HG03439 (cell line): ENCODE results near the gene ZBTB20.

Experiments used
- ATAC-seq: cut with Tn5 transposase; IDR thresholded peaks from one replicate; pipeline ENCODE4 v1.9.1; 2021; ENCODE audit warnings: mild to moderate bottlenecking, moderate library complexity; ENCODE audit not compliant: unreplicated experiment

The ZBTB20 gene

GRCh38 chr3:114877378-114878113, 269.5 kb downstream of the ZBTB20 start:
- ATAC-seq: no peak

GRCh38 chr3:114874522-114874971, 272.5 kb downstream of the ZBTB20 start:
- no peak for ATAC-seq

GRCh38 chr3:114873591-114873990, 273.5 kb downstream of the ZBTB20 start:
- ATAC-seq: no peak

GRCh38 chr3:114872588-114872987, 274.5 kb downstream of the ZBTB20 start:
- no peak for ATAC-seq

- no peak for ATAC-seq
Measured at GRCh38 chr3:114872050-114872449, 275.0 kb downstream of the ZBTB20 start.

GRCh38 chr3:114867835-114868503, 279.1 kb downstream of the ZBTB20 start:
- ATAC-seq: no peak

GRCh38 chr3:114867359-114867758, 279.7 kb downstream of the ZBTB20 start:
- no peak for ATAC-seq

GRCh38 chr3:114866430-114866829, 280.7 kb downstream of the ZBTB20 start:
- ATAC-seq: no peak

GRCh38 chr3:114864970-114865369, 282.1 kb downstream of the ZBTB20 start:
- no peak for ATAC-seq

GRCh38 chr3:114863848-114864247, 283.2 kb downstream of the ZBTB20 start:
- ATAC-seq: no peak

- ATAC-seq: no peak
Measured at GRCh38 chr3:114861666-114862065, 285.4 kb downstream of the ZBTB20 start.

- ATAC-seq: no peak
Measured at GRCh38 chr3:114860531-114860930, 286.6 kb downstream of the ZBTB20 start.

- no peak for ATAC-seq
Measured at GRCh38 chr3:114858329-114858728, 288.8 kb downstream of the ZBTB20 start.

- no peak for ATAC-seq
Measured at GRCh38 chr3:114857299-114857701, 289.8 kb downstream of the ZBTB20 start.

GRCh38 chr3:114856835-114857234, 290.3 kb downstream of the ZBTB20 start:
- ATAC-seq: no peak

GRCh38 chr3:114855839-114856238, 291.2 kb downstream of the ZBTB20 start:
- no peak for ATAC-seq

- ATAC-seq: no peak
Measured at GRCh38 chr3:114852966-114853365, 294.1 kb downstream of the ZBTB20 start.

- ATAC-seq: no peak
Measured at GRCh38 chr3:114850898-114851297, 296.2 kb downstream of the ZBTB20 start.

GRCh38 chr3:114848643-114849350, 298.3 kb downstream of the ZBTB20 start:
- ATAC-seq: no peak

GRCh38 chr3:114848082-114848481, 299.0 kb downstream of the ZBTB20 start:
- ATAC-seq: no peak

- no peak for ATAC-seq
Measured at GRCh38 chr3:114847564-114847963, 299.5 kb downstream of the ZBTB20 start.

- no peak for ATAC-seq
Measured at GRCh38 chr3:114846779-114847178, 300.3 kb downstream of the ZBTB20 start.
